T-cell (primary cell): ENCODE measurements around the gene AP1B1. TPM values are rescaled to one million over a fixed set of nuclear protein-coding genes. Genes with fewer than 3 reads are reported as not detected.

Experiments
- ATAC-seq, 4 experiments: fragments of 200-7000 bp in 3 of 4; fragments of 150-1000 bp in 1 of 4; cut with Tn5 transposase; replicated peaks in 1 of 4; 1 replicate in 3 of 4; 2 replicates in 1 of 4; pipeline ENCODE4 v1.10.0; 2021; ENCODE audit warnings: moderate library complexity in 3 of 4, mild to moderate bottlenecking in 2 of 4, moderate number of reproducible peaks in 1 of 4
- CTCF ChIA-PET, 2 donors: fragments of 300-600 bp; sonication (Branson Sonifier 250); formaldehyde crosslinking; loops; one replicate each; lab custom pipeline; 2022; ENCODE audit warnings: antibody characterized with exemption in 2 of 2; lab: Charles Lee
- POLR2A ChIA-PET, 2 donors: fragments of 300-600 bp; sonication (Branson Sonifier 250); formaldehyde crosslinking; loops; one replicate each; lab custom pipeline; 2022; ENCODE audit warnings: antibody characterized with exemption in 2 of 2; lab: Charles Lee
- DNase-seq, 35 experiments: peaks; one replicate each; pipeline versions ENCODE4 v3.0.0 to v3.0.0-alpha.2; 2013 to 2023
- H3K27ac ChIP-seq: one replicate; pipeline ENCODE4 v1.5.1; 2013; ENCODE audit warnings: low read length
- H3K27me3 ChIP-seq, 2 experiments: replicated peaks in 1 of 2; 1 replicate in 1 of 2; 2 replicates in 1 of 2; pipeline versions ENCODE4 v1.6.1 to v1.7.0; 2013; ENCODE audit warnings: low read length in 1 of 2, mixed read lengths in 1 of 2; ENCODE audit not compliant: control insufficient read depth in 2 of 2, insufficient read depth in 2 of 2; ENCODE audit errors: extremely low read depth in 1 of 2
- H3K36me3 ChIP-seq, 2 donors: 1 replicate in 1 of 2; 2 replicates in 1 of 2; pipeline versions ENCODE4 v1.6.1 to v1.7.0; 2013; ENCODE audit warnings: low read length in 1 of 2; ENCODE audit not compliant: control insufficient read depth in 2 of 2, insufficient read depth in 1 of 2; ENCODE audit errors: extremely low read depth in 1 of 2
- H3K4me1 ChIP-seq, 2 experiments: 1 replicate in 1 of 2; 2 replicates in 1 of 2; pipeline versions ENCODE4 v1.6.1 to v1.7.0; 2013; ENCODE audit warnings: low read length in 2 of 2, mixed read lengths in 1 of 2; ENCODE audit not compliant: insufficient read depth in 2 of 2, control insufficient read depth in 1 of 2; ENCODE audit errors: extremely low read depth in 1 of 2
- H3K4me3 ChIP-seq, 2 donors: 1 replicate in 1 of 2; 2 replicates in 1 of 2; pipeline versions ENCODE4 v1.5.1 to v1.7.0; 2013; ENCODE audit warnings: mild to moderate bottlenecking in 2 of 2, low read length in 1 of 2, moderate library complexity in 1 of 2; ENCODE audit not compliant: control insufficient read depth in 1 of 2; ENCODE audit errors: extremely low read depth in 1 of 2
- H3K9me3 ChIP-seq: 2 replicates; pipeline ENCODE4 v1.7.0; 2013
- H3K27ac Mint-ChIP-seq, 2 donors: one replicate each; pipeline ENCODE4 v1.8.0; 2020 to 2021; ENCODE audit warnings: mild to moderate bottlenecking in 2 of 2, mixed read lengths in 2 of 2
- H3K27me3 Mint-ChIP-seq, 2 donors: one replicate each; pipeline ENCODE4 v1.8.0; 2021 to 2022; ENCODE audit warnings: mixed read lengths in 2 of 2
- H3K36me3 Mint-ChIP-seq: one replicate; pipeline ENCODE4 v1.8.0; 2021; ENCODE audit warnings: mixed read lengths
- H3K4me1 Mint-ChIP-seq, 3 donors: one replicate each; pipeline ENCODE4 v1.8.0; 2020 to 2022; ENCODE audit warnings: mixed read lengths in 3 of 3, mild to moderate bottlenecking in 1 of 3
- H3K4me3 Mint-ChIP-seq, 3 donors: one replicate each; pipeline ENCODE4 v1.8.0; 2020 to 2022; ENCODE audit warnings: mild to moderate bottlenecking in 3 of 3, mixed read lengths in 3 of 3, moderate library complexity in 3 of 3
- H3K9me3 Mint-ChIP-seq, 3 donors: one replicate each; pipeline ENCODE4 v1.8.0; 2020 to 2022; ENCODE audit warnings: mixed read lengths in 3 of 3
- WGBS: methylation state at CpG from one replicate; pipeline ENCODE4 v1.1.5; 2013; ENCODE audit warnings: missing lambda C conversion rate; ENCODE audit not compliant: insufficient coverage; 5-methylcytosine and 5-hydroxymethylcytosine counted together
- total RNA-seq, 35 experiments: library from RNA in 6 of 35; stranded (reverse) in 6 of 35; fragments of 120-200 nt in 1 of 35; gene quantifications; one replicate each; pipeline versions ENCODE4 v1.2.1 to v1.2.4 and lab custom pipeline; 2013 to 2026

Gene AP1B1
- total RNA-seq, 5 donors from 2014 or later (not counting 1 experiment from before 2014, with no cell fraction given) = 41.1 to 49.5 (median 47.1) TPM

DNA sequence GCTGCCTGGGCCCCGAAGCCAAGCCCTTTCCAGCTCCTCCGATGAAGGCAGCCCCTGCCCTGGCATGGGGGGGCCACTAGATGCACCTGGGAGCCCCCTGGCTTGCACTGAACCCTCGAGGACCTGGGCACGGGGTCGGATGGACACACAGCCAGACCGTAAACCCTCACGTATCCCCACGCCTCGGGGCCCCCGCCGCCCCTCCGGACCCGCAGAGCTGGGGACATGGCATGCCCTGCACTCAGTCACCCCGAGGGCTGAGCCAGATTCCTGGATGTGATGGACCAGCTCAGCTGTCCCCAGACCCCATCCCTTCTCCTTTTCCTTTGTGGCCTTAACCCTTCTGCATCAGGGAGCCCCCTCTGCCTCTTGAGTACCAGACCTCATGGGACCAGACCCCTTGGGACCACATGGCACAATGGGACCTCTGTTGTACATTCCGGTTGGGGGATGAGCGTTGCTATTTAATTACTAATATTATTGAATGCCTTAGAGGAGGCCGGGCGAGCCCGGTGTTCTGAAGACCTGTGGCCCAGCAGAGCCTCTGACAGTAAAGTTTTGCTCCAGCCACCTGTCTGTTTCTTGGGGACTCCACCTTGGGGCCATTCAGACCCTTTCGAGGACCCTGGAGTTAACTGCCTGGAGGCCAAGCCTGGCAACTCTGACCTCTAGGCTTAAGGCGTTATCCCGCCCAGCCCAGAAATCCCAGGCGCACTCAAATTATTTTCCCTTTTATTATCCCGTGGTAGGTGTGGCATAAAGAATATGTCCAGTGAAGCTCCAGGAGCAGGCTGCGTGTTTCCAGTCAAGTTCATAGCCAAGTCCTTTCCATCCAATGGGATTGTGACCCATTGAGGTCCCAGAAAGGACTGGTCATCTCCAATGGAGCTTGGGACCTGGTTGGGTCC, 75.9 kb downstream of the AP1B1 start:
- peaks cover 2 to 50% of the 10 kb centered on the region in 2 experiments for H3K4me1 ChIP-seq
- H3K27ac ChIP-seq = no peak overlapping the region
- ChIA-PET POLR2A (no interaction called here), CTCF (interaction anchor here in 1 of 2 donors (0.6 kb wide), 1 partner anchor 514 kb away, joined by 4 read pairs; no protein-coding TSS in a partner anchor)
- H3K27me3 ChIP-seq = peaks cover 9 to 71% of the 10 kb centered on the region in 2 experiments
- DNase-seq = no peak
- H3K27ac Mint-ChIP-seq = no peak overlapping the region
- H3K4me3 Mint-ChIP-seq = peak overlapping the region in 1 of 3 donors; percentile 24
- no peak for ATAC-seq
- no peaks in the 10 kb centered on the region for H3K9me3 ChIP-seq
- peaks cover 16 to 43% (median 22%) of the 10 kb centered on the region in 3 donors for H3K4me1 Mint-ChIP-seq
- 85% methylated on average over 17 of the region's 25 CpGs for WGBS
- H3K36me3 ChIP-seq = no peaks in the 10 kb centered on the region
- peaks cover 30 to 53% of the 10 kb centered on the region in 2 donors for H3K27me3 Mint-ChIP-seq
- no peaks in the 10 kb centered on the region for H3K36me3 Mint-ChIP-seq
- no peak overlapping the region for H3K4me3 ChIP-seq
- H3K9me3 Mint-ChIP-seq = no peaks in the 10 kb centered on the region

DNA sequence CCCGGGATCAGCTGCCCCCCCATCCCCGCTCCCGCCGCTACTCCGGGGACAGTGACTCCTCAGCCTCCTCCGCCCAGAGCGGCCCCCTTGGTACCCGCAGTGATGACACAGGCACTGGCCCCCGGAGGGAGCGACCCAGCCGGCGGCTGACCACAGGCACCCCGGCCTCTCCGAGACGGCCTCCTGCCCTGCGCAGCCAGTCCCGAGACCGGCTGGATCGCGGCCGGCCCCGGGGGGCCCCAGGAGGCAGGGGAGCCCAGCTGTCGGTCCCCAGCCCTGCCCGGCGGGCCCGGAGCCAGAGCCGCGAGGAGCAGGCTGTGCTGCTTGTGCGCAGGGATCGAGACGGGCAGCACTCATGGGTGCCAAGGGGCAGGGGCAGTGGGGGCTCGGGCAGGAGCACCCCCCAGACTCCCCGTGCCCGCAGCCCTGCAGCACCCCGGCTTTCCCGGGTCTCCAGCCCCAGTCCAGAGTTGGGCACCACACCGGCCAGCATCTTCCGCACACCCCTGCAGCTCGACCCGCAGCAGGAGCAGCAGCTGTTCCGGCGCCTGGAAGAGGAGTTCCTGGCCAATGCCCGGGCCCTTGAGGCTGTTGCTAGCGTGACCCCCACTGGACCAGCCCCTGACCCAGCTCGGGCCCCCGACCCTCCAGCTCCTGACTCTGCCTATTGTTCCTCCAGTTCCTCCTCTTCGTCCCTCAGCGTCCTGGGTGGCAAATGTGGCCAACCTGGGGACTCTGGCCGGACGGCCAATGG, 76.7 kb downstream of the AP1B1 start:
- Mint-ChIP-seq H3K4me1 (peaks cover 17 to 43% (median 22%) of the 10 kb centered on the region in 3 donors), H3K4me3 (no peak overlapping the region), H3K9me3 (no peaks in the 10 kb centered on the region), H3K27ac (no peak overlapping the region), H3K36me3 (no peaks in the 10 kb centered on the region), H3K27me3 (peaks cover 28 to 51% of the 10 kb centered on the region in 2 donors)
- Histone ChIP-seq H3K9me3 (no peaks in the 10 kb centered on the region), H3K4me1 (peaks cover 2 to 56% of the 10 kb centered on the region in 2 experiments), H3K36me3 (no peaks in the 10 kb centered on the region), H3K27me3 (peaks cover 9 to 67% of the 10 kb centered on the region in 2 experiments), H3K4me3 (no peak overlapping the region), H3K27ac (no peak overlapping the region)
- WGBS = 83% methylated on average over 48 of the region's 50 CpGs
- ChIA-PET CTCF (no interaction called here), POLR2A (interaction anchor here in 1 of 2 donors (0.6 kb wide), 1 partner anchor 12 kb away, joined by 3 read pairs; no protein-coding TSS in a partner anchor)
- ATAC-seq (no peak), DNase-seq (no peak)

DNA sequence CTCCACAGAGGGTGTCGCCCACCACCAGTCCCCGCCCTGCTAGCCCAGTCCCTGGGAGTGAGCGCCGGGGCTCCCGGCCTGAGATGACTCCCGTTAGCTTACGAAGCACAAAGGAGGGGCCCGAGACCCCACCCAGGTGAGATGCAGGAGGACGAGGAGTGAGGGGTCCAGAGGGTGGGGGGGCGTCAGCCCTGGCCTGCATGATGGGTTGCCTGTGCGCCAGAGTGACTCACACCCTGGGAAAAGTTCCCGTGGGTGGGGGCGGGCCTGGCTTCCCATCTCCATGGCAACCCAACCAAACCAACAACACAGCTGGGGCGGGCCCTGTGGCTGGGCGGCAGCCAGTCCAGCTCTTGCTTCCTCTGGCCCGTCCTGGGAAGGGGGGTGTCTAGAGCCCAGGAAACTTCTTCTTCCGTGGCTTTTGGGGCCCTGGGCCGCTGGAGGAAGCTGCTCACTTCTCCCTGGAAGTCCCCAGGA, 77.5 kb downstream of the AP1B1 start:
- Mint-ChIP-seq H3K4me3 (no peak overlapping the region), H3K36me3 (no peaks in the 10 kb centered on the region), H3K27ac (no peak overlapping the region), H3K27me3 (peaks cover 32 to 49% of the 10 kb centered on the region in 2 donors), H3K9me3 (no peaks in the 10 kb centered on the region), H3K4me1 (peaks cover 17 to 45% (median 24%) of the 10 kb centered on the region in 3 donors)
- DNase-seq (peak in 16 of 35 experiments; percentile 10 to 61 (median 30)), ATAC-seq (peak in 1 of 4 experiments; percentile 31)
- Histone ChIP-seq H3K27ac (no peak overlapping the region), H3K27me3 (peaks cover 9 to 67% of the 10 kb centered on the region in 2 experiments), H3K4me1 (peaks cover 2 to 62% of the 10 kb centered on the region in 2 experiments), H3K9me3 (no peaks in the 10 kb centered on the region), H3K36me3 (no peaks in the 10 kb centered on the region), H3K4me3 (no peak overlapping the region)
- POLR2A ChIA-PET = interaction anchor here in 1 of 2 donors (0.6 kb wide), 1 partner anchor 11 kb away, joined by 3 read pairs; no protein-coding TSS in a partner anchor
- 22% methylated on average over 12 of the region's 18 CpGs for WGBS
- CTCF ChIA-PET = no interaction called here

GRCh38 chr22:29310065-29310862, 78.1 kb downstream of the AP1B1 start:
- peaks cover 34 to 52% of the 10 kb centered on the region in 2 donors for H3K27me3 Mint-ChIP-seq
- CTCF ChIA-PET = no interaction called here
- Histone ChIP-seq H3K27ac (no peak overlapping the region), H3K4me1 (peaks cover 2 to 62% of the 10 kb centered on the region in 2 experiments), H3K27me3 (peaks cover 9 to 70% of the 10 kb centered on the region in 2 experiments), H3K9me3 (no peaks in the 10 kb centered on the region), H3K36me3 (no peaks in the 10 kb centered on the region), H3K4me3 (no peak overlapping the region)
- 82% methylated on average over 21 of the region's 28 CpGs for WGBS
- H3K4me1 Mint-ChIP-seq = peaks cover 17 to 46% (median 25%) of the 10 kb centered on the region in 3 donors
- DNase-seq = no peak
- H3K4me3 Mint-ChIP-seq = no peak overlapping the region
- H3K36me3 Mint-ChIP-seq = no peaks in the 10 kb centered on the region
- H3K9me3 Mint-ChIP-seq = no peaks in the 10 kb centered on the region
- no peak for ATAC-seq
- POLR2A ChIA-PET = no interaction called here
- H3K27ac Mint-ChIP-seq = no peak overlapping the region

- Mint-ChIP-seq H3K27me3 (peaks cover 36 to 53% of the 10 kb centered on the region in 2 donors), H3K36me3 (no peaks in the 10 kb centered on the region), H3K9me3 (no peaks in the 10 kb centered on the region), H3K4me3 (peak overlapping the region in 1 of 3 donors; percentile 3), H3K27ac (no peak overlapping the region), H3K4me1 (peaks cover 14 to 45% (median 22%) of the 10 kb centered on the region in 3 donors)
- Histone ChIP-seq H3K9me3 (no peaks in the 10 kb centered on the region), H3K36me3 (no peaks in the 10 kb centered on the region), H3K4me1 (peaks cover 0 to 57% of the 10 kb centered on the region in 2 experiments), H3K27me3 (peaks cover 7 to 71% of the 10 kb centered on the region in 2 experiments), H3K27ac (no peak overlapping the region), H3K4me3 (no peak overlapping the region)
- ChIA-PET CTCF (no interaction called here), POLR2A (no interaction called here)
- WGBS = 83% methylated on average over 15 of the region's 21 CpGs
- no peak for ATAC-seq
- no peak for DNase-seq
Measured at GRCh38 chr22:29309332-29310064, 78.9 kb downstream of the AP1B1 start.
